GM19438 (cell line): ENCODE measurements around the gene XRCC3.

Experiments used
- ATAC-seq: cut with Tn5 transposase; IDR thresholded peaks from one replicate; pipeline ENCODE4 v1.9.1; 2021; ENCODE audit warnings: low read depth; ENCODE audit not compliant: unreplicated experiment

The XRCC3 gene

GRCh38 chr14:103696466-103697071 is 18.7 kb downstream of the XRCC3 start:
- no peak for ATAC-seq

GRCh38 chr14:103696070-103696402 is 19.2 kb downstream of the XRCC3 start:
- no peak for ATAC-seq

GRCh38 chr14:103695296-103696069 is 19.8 kb downstream of the XRCC3 start:
- no peak for ATAC-seq

GRCh38 chr14:103694572-103695026 is 20.7 kb downstream of the XRCC3 start:
- no peak for ATAC-seq

GRCh38 chr14:103693515-103693914 is 21.7 kb downstream of the XRCC3 start:
- ATAC-seq: no peak

- ATAC-seq: no peak
Measured at GRCh38 chr14:103692871-103693270, 22.4 kb downstream of the XRCC3 start.

- peak; percentile 9 for ATAC-seq
Measured at GRCh38 chr14:103692159-103692558, 23.1 kb downstream of the XRCC3 start.

- ATAC-seq: peak; percentile 76
Measured at GRCh38 chr14:103691655-103692054, 23.6 kb downstream of the XRCC3 start.

- no peak for ATAC-seq
Measured at GRCh38 chr14:103690332-103690731, 24.9 kb downstream of the XRCC3 start.

GRCh38 chr14:103688906-103689902 is 26.0 kb downstream of the XRCC3 start:
- ATAC-seq: peak; percentile 59

GRCh38 chr14:103688441-103688840 is 26.8 kb downstream of the XRCC3 start:
- ATAC-seq: no peak

- ATAC-seq: no peak
Measured at GRCh38 chr14:103687712-103688111, 27.5 kb downstream of the XRCC3 start.

- ATAC-seq: no peak
Measured at GRCh38 chr14:103686831-103687485, 28.3 kb downstream of the XRCC3 start.

GRCh38 chr14:103685276-103686211 is 29.7 kb downstream of the XRCC3 start:
- no peak for ATAC-seq

- no peak for ATAC-seq
Measured at GRCh38 chr14:103684871-103685270, 30.4 kb downstream of the XRCC3 start.

- no peak for ATAC-seq
Measured at GRCh38 chr14:103684471-103684870, 30.8 kb downstream of the XRCC3 start.

GRCh38 chr14:103683139-103683538 is 32.1 kb downstream of the XRCC3 start:
- no peak for ATAC-seq

GRCh38 chr14:103680491-103681231 is 34.6 kb downstream of the XRCC3 start:
- no peak for ATAC-seq

- ATAC-seq: no peak
Measured at GRCh38 chr14:103679351-103679750, 35.9 kb downstream of the XRCC3 start.
